Panc1 (cell line): Measurements from ENCODE around the gene MAEA.

Experiments used
- CTCF ChIP-seq: fragments of 450-650 bp; IDR thresholded peaks from 2 replicates; pipeline ENCODE4 v1.5.1; 2017; ENCODE audit warnings: mild to moderate bottlenecking
- POLR2AphosphoS5 ChIP-seq: IDR thresholded peaks from 2 replicates; pipeline ENCODE4 v1.6.1; 2012; ENCODE audit warnings: mild to moderate bottlenecking, low read depth, low read length, moderate library complexity
- REST ChIP-seq, 2 experiments: IDR thresholded peaks; 2 replicates each; pipeline ENCODE4 v1.6.1; 2011 to 2012; ENCODE audit warnings: low read depth in 2 of 2, control low read depth in 1 of 2, low read length in 1 of 2, mild to moderate bottlenecking in 1 of 2, moderate library complexity in 1 of 2; ENCODE audit not compliant: insufficient read depth in 1 of 2
- SIN3A ChIP-seq: IDR thresholded peaks from 2 replicates; pipeline ENCODE4 v1.6.1; 2012; ENCODE audit warnings: low read depth, mild to moderate bottlenecking, low read length, moderate library complexity, borderline replicate concordance; ENCODE audit not compliant: insufficient read depth
- TCF7L2 ChIP-seq: IDR thresholded peaks from 2 replicates; pipeline ENCODE4 v1.6.1; 2011; ENCODE audit warnings: mild to moderate bottlenecking, low read depth, low read length, inconsistent platforms

GRCh38 chr4:1323280-1323634 is 33.6 kb downstream of the MAEA start:
- TF ChIP-seq SIN3A (no peak), CTCF (no peak), REST (IDR thresholded peaks at IDR 0.05; ENCODE audit: insufficient read depth in 1 of 2, low read depth in 2 of 2, low read length in 1 of 2) (no peak), POLR2AphosphoS5 (no peak), TCF7L2 (no peak)
